ENCODE results near the gene CLHC1. TPM values are rescaled to one million over a fixed set of nuclear protein-coding genes. Genes with fewer than 3 reads are reported as not detected.
"Not testable (repeated sequence)": the region's sequence is repeated elsewhere in the genome, so short reads cannot be mapped to it uniquely, and the experiment has no call there.

The CLHC1 gene
- 3.4 TPM for polyA plus RNA-seq (2013, experiment 1 of 2)
- 5.3 TPM for polyA plus RNA-seq (2013, experiment 2 of 2)

- Histone ChIP-seq H3K4me3 (ENCODE audit: low read length) (peak within 1 kb of the TSS; percentile 81), H3K9me3 (ENCODE audit: insufficient read depth, low read depth, low read length) (no peaks in the 10 kb centered on the region), H3K4me1 (ENCODE audit: insufficient read depth, low read length) (peaks cover 9% of the 10 kb centered on the region; the same call in 1 of the 2 replicates), H3K9ac (ENCODE audit: low read depth, low read length) (peak within 1 kb of the TSS; percentile 100), H3K36me3 (ENCODE audit: insufficient read depth, low read length) (peaks cover 45% of the 10 kb centered on the region), H3K27me3 (ENCODE audit: insufficient read depth, low read length) (no peaks in the 10 kb centered on the region), H3K27ac (ENCODE audit: low read depth, low read length) (peak within 1 kb of the TSS; percentile 96)
- WGBS = under 1% methylated on average over 36 of the region's 37 CpGs
Observed at GRCh38 chr2:55232084-55232862, at the start of gene CLHC1, which contains the start of gene RPS27A. Gene CLHC1, minus strand, starts transcription at chr2:55232293. Its CDS starts 9,882 bp downstream, at chr2:55222411. Gene RPS27A, plus strand, starts transcription at chr2:55232688. Its CDS starts 137 bp downstream, at chr2:55232825.

- Histone ChIP-seq H3K27ac (ENCODE audit: low read depth, low read length) (peak overlapping the region; percentile 100; the same call in 1 of the 2 replicates), H3K9ac (ENCODE audit: low read depth, low read length) (peak overlapping the region; percentile 85), H3K4me1 (ENCODE audit: insufficient read depth, low read length) (peaks cover 29% of the 10 kb centered on the region)
- H3K9me3 ChIP-seq (ENCODE audit: insufficient read depth, low read depth, low read length); H3K27me3 ChIP-seq (ENCODE audit: insufficient read depth, low read length); H3K4me3 ChIP-seq (ENCODE audit: low read length); H3K36me3 ChIP-seq (ENCODE audit: insufficient read depth, low read length): not testable (repeated sequence)
- WGBS = 94% methylated on average over 4 of the region's 5 CpGs
Observed at GRCh38 chr2:55280851-55281546, 48.9 kb upstream of the CLHC1 start.

GRCh38 chr2:55279859-55280424 is 47.8 kb upstream of the CLHC1 start:
- WGBS = 6% methylated on average over 6 of the region's 7 CpGs
- Histone ChIP-seq H3K4me1 (ENCODE audit: insufficient read depth, low read length) (peaks cover 29% of the 10 kb centered on the region), H3K27ac (ENCODE audit: low read depth, low read length) (peak overlapping the region; percentile 100), H3K4me3 (ENCODE audit: low read length) (peak overlapping the region; percentile 46), H3K9ac (ENCODE audit: low read depth, low read length) (peak overlapping the region; percentile 85)
- H3K36me3 ChIP-seq (ENCODE audit: insufficient read depth, low read length); H3K9me3 ChIP-seq (ENCODE audit: insufficient read depth, low read depth, low read length); H3K27me3 ChIP-seq (ENCODE audit: insufficient read depth, low read length): not testable (repeated sequence)

- H3K27me3 ChIP-seq (ENCODE audit: insufficient read depth, low read length); H3K36me3 ChIP-seq (ENCODE audit: insufficient read depth, low read length); H3K9me3 ChIP-seq (ENCODE audit: insufficient read depth, low read depth, low read length): not testable (repeated sequence)
- 13% methylated on average over 10 of the region's 10 CpGs for whole genome bisulfite sequencing
- peaks cover 29% of the 10 kb centered on the region for H3K4me1 ChIP-seq (ENCODE audit: insufficient read depth, low read length)
- H3K27ac ChIP-seq (ENCODE audit: low read depth, low read length) = peak overlapping the region; percentile 94
- H3K9ac ChIP-seq (ENCODE audit: low read depth, low read length) = peak overlapping the region; percentile 67
- peak overlapping the region; percentile 34 for H3K4me3 ChIP-seq (ENCODE audit: low read length)
Observed at GRCh38 chr2:55279214-55279835, 47.2 kb upstream of the CLHC1 start.

GRCh38 chr2:55277310-55277709 is 45.2 kb upstream of the CLHC1 start:
- Histone ChIP-seq H3K9me3 (ENCODE audit: insufficient read depth, low read depth, low read length) (no peaks in the 10 kb centered on the region), H3K4me3 (ENCODE audit: low read length) (no peak overlapping the region), H3K36me3 (ENCODE audit: insufficient read depth, low read length) (no peaks in the 10 kb centered on the region), H3K4me1 (ENCODE audit: insufficient read depth, low read length) (peaks cover 29% of the 10 kb centered on the region), H3K27me3 (ENCODE audit: insufficient read depth, low read length) (no peaks in the 10 kb centered on the region), H3K27ac (ENCODE audit: low read depth, low read length) (peak overlapping the region; percentile 48; the same call in 1 of the 2 replicates), H3K9ac (ENCODE audit: low read depth, low read length) (no peak overlapping the region)
- 96% methylated on average over 3 of the region's 3 CpGs for WGBS

GRCh38 chr2:55274346-55274745 is 42.3 kb upstream of the CLHC1 start:
- H3K9me3 ChIP-seq (ENCODE audit: insufficient read depth, low read depth, low read length); H3K9ac ChIP-seq (ENCODE audit: low read depth, low read length); H3K36me3 ChIP-seq (ENCODE audit: insufficient read depth, low read length); H3K27ac ChIP-seq (ENCODE audit: low read depth, low read length); H3K4me3 ChIP-seq (ENCODE audit: low read length); H3K27me3 ChIP-seq (ENCODE audit: insufficient read depth, low read length): not testable (repeated sequence)
- 87% methylated on average over 1 of the region's 2 CpGs for WGBS
- peaks cover 19% of the 10 kb centered on the region for H3K4me1 ChIP-seq (ENCODE audit: insufficient read depth, low read length)

- H3K36me3 ChIP-seq (ENCODE audit: insufficient read depth, low read length) = peaks cover 25% of the 10 kb centered on the region
- H3K27me3 ChIP-seq (ENCODE audit: insufficient read depth, low read length) = no peaks in the 10 kb centered on the region
- WGBS = 72% methylated on average over 7 of the region's 7 CpGs
- H3K4me3 ChIP-seq (ENCODE audit: low read length) = peak overlapping the region; percentile 96
- H3K9ac ChIP-seq (ENCODE audit: low read depth, low read length) = peak overlapping the region; percentile 94; the same call in 1 of the 2 replicates
- no peaks in the 10 kb centered on the region for H3K9me3 ChIP-seq (ENCODE audit: insufficient read depth, low read depth, low read length)
- peak overlapping the region; percentile 60 for H3K27ac ChIP-seq (ENCODE audit: low read depth, low read length)
- H3K4me1 ChIP-seq (ENCODE audit: insufficient read depth, low read length) = peaks cover 4% of the 10 kb centered on the region; the same call in 1 of the 2 replicates
Observed at GRCh38 chr2:55269645-55269990, 37.5 kb upstream of the CLHC1 start.

- Histone ChIP-seq H3K9me3 (ENCODE audit: insufficient read depth, low read depth, low read length) (no peaks in the 10 kb centered on the region), H3K4me1 (ENCODE audit: insufficient read depth, low read length) (peaks cover 4% of the 10 kb centered on the region; the same call in 1 of the 2 replicates), H3K9ac (ENCODE audit: low read depth, low read length) (peak within 1 kb of the TSS; percentile 94), H3K36me3 (ENCODE audit: insufficient read depth, low read length) (peaks cover 31% of the 10 kb centered on the region), H3K4me3 (ENCODE audit: low read length) (peak within 1 kb of the TSS; percentile 96), H3K27ac (ENCODE audit: low read depth, low read length) (peak within 1 kb of the TSS; percentile 82), H3K27me3 (ENCODE audit: insufficient read depth, low read length) (no peaks in the 10 kb centered on the region)
- WGBS = under 1% methylated on average over 43 of the region's 43 CpGs
Observed at GRCh38 chr2:55268907-55269644, 37.0 kb upstream of the CLHC1 start, which contains the start of gene MTIF2. Gene MTIF2, minus strand, starts transcription at chr2:55269231. Its CDS starts 5,373 bp downstream, at chr2:55263858.

GRCh38 chr2:55268288-55268906 is 36.3 kb upstream of the CLHC1 start:
- WGBS = 22% methylated on average over 13 of the region's 13 CpGs
- Histone ChIP-seq H3K27me3 (ENCODE audit: insufficient read depth, low read length) (no peaks in the 10 kb centered on the region), H3K4me1 (ENCODE audit: insufficient read depth, low read length) (peaks cover 4% of the 10 kb centered on the region; the same call in 1 of the 2 replicates)

GRCh38 chr2:55259586-55259985 is 27.5 kb upstream of the CLHC1 start:
- not testable (repeated sequence) for H3K4me3 ChIP-seq (ENCODE audit: low read length); H3K27me3 ChIP-seq (ENCODE audit: insufficient read depth, low read length); H3K4me1 ChIP-seq (ENCODE audit: insufficient read depth, low read length); H3K9ac ChIP-seq (ENCODE audit: low read depth, low read length); H3K27ac ChIP-seq (ENCODE audit: low read depth, low read length); H3K9me3 ChIP-seq (ENCODE audit: insufficient read depth, low read depth, low read length)
- peaks cover 81% of the 10 kb centered on the region for H3K36me3 ChIP-seq (ENCODE audit: insufficient read depth, low read length)
- WGBS = 97% methylated on average over 3 of the region's 3 CpGs

More at GRCh38 chr2:55268288-55268906, 36.3 kb upstream of the CLHC1 start:
- Histone ChIP-seq H3K4me3 (ENCODE audit: low read length) (peak overlapping the region; percentile 96), H3K9ac (ENCODE audit: low read depth, low read length) (peak overlapping the region; percentile 94), H3K27ac (ENCODE audit: low read depth, low read length) (peak overlapping the region; percentile 82), H3K36me3 (ENCODE audit: insufficient read depth, low read length) (peaks cover 38% of the 10 kb centered on the region), H3K9me3 (ENCODE audit: insufficient read depth, low read depth, low read length) (no peaks in the 10 kb centered on the region)

Measured in HUES64 (cell line).